HepG2 (cell line): ENCODE results near the gene MBIP. TPM values are rescaled to one million over a fixed set of nuclear protein-coding genes. Genes with fewer than 3 reads are reported as not detected.

Experiments
- DNMT3B ChIP-seq: conservative IDR thresholded peaks from 2 replicates; pipeline ENCODE4 v1.6.1; 2016; ENCODE audit warnings: missing biosample characterization, control low read depth
- ETV6 ChIP-seq: sonication (generic); formaldehyde crosslinking; conservative IDR thresholded peaks from 2 replicates; pipeline ENCODE4 v1.4.0; 2020; ENCODE audit warnings: missing genetic modification reagents
- GATAD1 ChIP-seq: IDR thresholded peaks from 2 replicates; pipeline ENCODE4 v1.6.1; 2016; ENCODE audit warnings: missing genetic modification reagents, missing compliant biosample characterization
- HCFC1 ChIP-seq: fragments of 150-350 bp; IDR thresholded peaks from 2 replicates; pipeline ENCODE4 v1.6.1; 2014; ENCODE audit warnings: low read depth, low read length
- IKZF4 ChIP-seq: sonication (generic); formaldehyde crosslinking; IDR thresholded peaks from 2 replicates; pipeline ENCODE4 v1.5.1; 2020; ENCODE audit warnings: borderline replicate concordance, mild to moderate bottlenecking, low read depth, missing genetic modification reagents; ENCODE audit errors: not compliant biosample characterization
- JDP2 ChIP-seq: sonication (generic); formaldehyde crosslinking; IDR thresholded peaks from 2 replicates; pipeline ENCODE4 v1.8.1; 2022; ENCODE audit warnings: missing genetic modification reagents, borderline replicate concordance
- KDM5B ChIP-seq: sonication (generic); formaldehyde crosslinking; IDR thresholded peaks from 2 replicates; pipeline ENCODE4 v1.4.0; 2020; ENCODE audit warnings: missing genetic modification reagents, mild to moderate bottlenecking, borderline replicate concordance
- KDM6A ChIP-seq: IDR thresholded peaks from 2 replicates; pipeline ENCODE4 v1.6.1; 2016; ENCODE audit warnings: low read depth
- KMT2B ChIP-seq: IDR thresholded peaks from 2 replicates; pipeline ENCODE4 v1.6.1; 2016; ENCODE audit warnings: missing genetic modification reagents, missing compliant biosample characterization
- MIER3 ChIP-seq: IDR thresholded peaks from 2 replicates; pipeline ENCODE4 v1.6.1; 2016; ENCODE audit warnings: missing compliant biosample characterization, borderline replicate concordance
- NR2F2 ChIP-seq: IDR thresholded peaks from 2 replicates; pipeline ENCODE4 v1.6.1; 2012; ENCODE audit warnings: low read depth, inconsistent platforms, borderline replicate concordance
- PRPF4 ChIP-seq: fragments of 200-400 bp; formaldehyde crosslinking; IDR thresholded peaks from 2 replicates; pipeline ENCODE4 v1.6.1; 2016; ENCODE audit warnings: low read length, low read depth; ENCODE audit not compliant: poor library complexity, severe bottlenecking
- SRF ChIP-seq: IDR thresholded peaks from 2 replicates; pipeline ENCODE4 v1.6.1; 2011; ENCODE audit warnings: mild to moderate bottlenecking, low read depth, low read length, moderate library complexity
- ZBTB33 ChIP-seq: sonication (generic); formaldehyde crosslinking; IDR thresholded peaks from 2 replicates; pipeline ENCODE4 v1.4.0; 2020; ENCODE audit warnings: missing genetic modification reagents
- ZFP36L2 ChIP-seq: sonication (generic); formaldehyde crosslinking; IDR thresholded peaks from 2 replicates; pipeline ENCODE4 v1.4.0; 2020; ENCODE audit warnings: missing genetic modification reagents
- ZKSCAN1 ChIP-seq: fragments of 150-350 bp; IDR thresholded peaks from 2 replicates; pipeline ENCODE4 v1.6.1; 2014; ENCODE audit warnings: low read length
- ZNF251 ChIP-seq: sonication (generic); formaldehyde crosslinking; IDR thresholded peaks from 2 replicates; pipeline ENCODE4 v1.9.0; 2021; ENCODE audit warnings: mild to moderate bottlenecking, missing genetic modification reagents
- ZNF329 ChIP-seq: sonication (generic); formaldehyde crosslinking; IDR thresholded peaks from 2 replicates; pipeline ENCODE4 v1.9.0; 2021; ENCODE audit warnings: low read depth, mild to moderate bottlenecking, missing genetic modification reagents
- ZNF7 ChIP-seq: IDR thresholded peaks from 2 replicates; pipeline ENCODE4 v1.6.1; 2016; ENCODE audit warnings: missing biosample characterization, missing genetic modification reagents
- polyA plus RNA-seq, 8 experiments: library from polyadenylated mRNA; depleted of rRNA in 3 of 8; stranded (reverse) in 7 of 8; unstranded in 1 of 8; fragments of >200 nt; fragmentation: Illumina TruSeq in 4 of 8; extraction: Trizol in 4 of 8; gene quantifications; 2 replicates each; pipeline versions ENCODE4 v1.2.1 to v1.2.3, GENCODE V29; 2011 to 2016; ENCODE audit warnings: low read depth in 4 of 8, missing spikeins in 1 of 8, mixed read lengths in 1 of 8; ENCODE audit not compliant: insufficient read depth in 1 of 8
- total RNA-seq, 5 experiments: library from RNA; depleted of rRNA; stranded (reverse); fragments of >200 nt; fragmentation: Illumina TruSeq; extraction: Trizol; gene quantifications; 2 replicates each; pipeline ENCODE4 v1.2.3, GENCODE V29; 2016; ENCODE audit warnings: low read depth in 1 of 5
- TF ChIP-seq, protein P1 (sequence below): sonication (generic); formaldehyde crosslinking; IDR thresholded peaks from 2 replicates; pipeline ENCODE4 v1.8.1; 2023; ENCODE audit warnings: mild to moderate bottlenecking, missing genetic modification reagents
- TF ChIP-seq, protein P2 (sequence below): sonication (generic); formaldehyde crosslinking; IDR thresholded peaks from 2 replicates; pipeline ENCODE4 v1.4.0; 2020; ENCODE audit warnings: mild to moderate bottlenecking, missing genetic modification reagents
- TF ChIP-seq, protein P3 (sequence below): sonication (generic); formaldehyde crosslinking; IDR thresholded peaks from 2 replicates; pipeline ENCODE4 v1.5.0; 2020; ENCODE audit warnings: missing genetic modification reagents, mild to moderate bottlenecking, borderline replicate concordance
- TF ChIP-seq, protein P4 (sequence below): sonication (generic); formaldehyde crosslinking; IDR thresholded peaks from 2 replicates; pipeline ENCODE4 v1.5.1; 2020; ENCODE audit warnings: mild to moderate bottlenecking, missing genetic modification reagents, moderate library complexity

The MBIP gene
- total and polyA plus RNA-seq, 2 of the 13 experiments (the other 11 are each of a cell fraction or from before 2014, with no cell fraction given) = 48.1 to 48.6 TPM

GRCh38 chr14:36320897-36321381 lies 502 bp upstream of the MBIP start (continued):
- TF ChIP-seq, protein P1, sequence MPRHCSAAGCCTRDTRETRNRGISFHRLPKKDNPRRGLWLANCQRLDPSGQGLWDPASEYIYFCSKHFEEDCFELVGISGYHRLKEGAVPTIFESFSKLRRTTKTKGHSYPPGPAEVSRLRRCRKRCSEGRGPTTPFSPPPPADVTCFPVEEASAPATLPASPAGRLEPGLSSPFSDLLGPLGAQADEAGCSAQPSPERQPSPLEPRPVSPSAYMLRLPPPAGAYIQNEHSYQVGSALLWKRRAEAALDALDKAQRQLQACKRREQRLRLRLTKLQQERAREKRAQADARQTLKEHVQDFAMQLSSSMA (CRISPR knock-in tag) = no peak
- no peak for TF ChIP-seq ZNF251 (CRISPR knock-in tag)
- TF ChIP-seq, protein P2, sequence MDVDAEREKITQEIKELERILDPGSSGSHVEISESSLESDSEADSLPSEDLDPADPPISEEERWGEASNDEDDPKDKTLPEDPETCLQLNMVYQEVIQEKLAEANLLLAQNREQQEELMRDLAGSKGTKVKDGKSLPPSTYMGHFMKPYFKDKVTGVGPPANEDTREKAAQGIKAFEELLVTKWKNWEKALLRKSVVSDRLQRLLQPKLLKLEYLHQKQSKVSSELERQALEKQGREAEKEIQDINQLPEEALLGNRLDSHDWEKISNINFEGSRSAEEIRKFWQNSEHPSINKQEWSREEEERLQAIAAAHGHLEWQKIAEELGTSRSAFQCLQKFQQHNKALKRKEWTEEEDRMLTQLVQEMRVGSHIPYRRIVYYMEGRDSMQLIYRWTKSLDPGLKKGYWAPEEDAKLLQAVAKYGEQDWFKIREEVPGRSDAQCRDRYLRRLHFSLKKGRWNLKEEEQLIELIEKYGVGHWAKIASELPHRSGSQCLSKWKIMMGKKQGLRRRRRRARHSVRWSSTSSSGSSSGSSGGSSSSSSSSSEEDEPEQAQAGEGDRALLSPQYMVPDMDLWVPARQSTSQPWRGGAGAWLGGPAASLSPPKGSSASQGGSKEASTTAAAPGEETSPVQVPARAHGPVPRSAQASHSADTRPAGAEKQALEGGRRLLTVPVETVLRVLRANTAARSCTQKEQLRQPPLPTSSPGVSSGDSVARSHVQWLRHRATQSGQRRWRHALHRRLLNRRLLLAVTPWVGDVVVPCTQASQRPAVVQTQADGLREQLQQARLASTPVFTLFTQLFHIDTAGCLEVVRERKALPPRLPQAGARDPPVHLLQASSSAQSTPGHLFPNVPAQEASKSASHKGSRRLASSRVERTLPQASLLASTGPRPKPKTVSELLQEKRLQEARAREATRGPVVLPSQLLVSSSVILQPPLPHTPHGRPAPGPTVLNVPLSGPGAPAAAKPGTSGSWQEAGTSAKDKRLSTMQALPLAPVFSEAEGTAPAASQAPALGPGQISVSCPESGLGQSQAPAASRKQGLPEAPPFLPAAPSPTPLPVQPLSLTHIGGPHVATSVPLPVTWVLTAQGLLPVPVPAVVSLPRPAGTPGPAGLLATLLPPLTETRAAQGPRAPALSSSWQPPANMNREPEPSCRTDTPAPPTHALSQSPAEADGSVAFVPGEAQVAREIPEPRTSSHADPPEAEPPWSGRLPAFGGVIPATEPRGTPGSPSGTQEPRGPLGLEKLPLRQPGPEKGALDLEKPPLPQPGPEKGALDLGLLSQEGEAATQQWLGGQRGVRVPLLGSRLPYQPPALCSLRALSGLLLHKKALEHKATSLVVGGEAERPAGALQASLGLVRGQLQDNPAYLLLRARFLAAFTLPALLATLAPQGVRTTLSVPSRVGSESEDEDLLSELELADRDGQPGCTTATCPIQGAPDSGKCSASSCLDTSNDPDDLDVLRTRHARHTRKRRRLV (CRISPR knock-in tag) = no peak
- no peak for TF ChIP-seq ZBTB33 (CRISPR knock-in tag)
- no peak for TF ChIP-seq JDP2
- TF ChIP-seq ZFP36L2 (CRISPR knock-in tag) = no peak
- no peak for TF ChIP-seq DNMT3B (CRISPR knock-in tag)
- TF ChIP-seq ETV6 (CRISPR knock-in tag) = no peak
- no peak for TF ChIP-seq ZNF329 (CRISPR knock-in tag)
- no peak for TF ChIP-seq ZKSCAN1
- TF ChIP-seq GATAD1 (CRISPR knock-in tag) = no peak
- no peak for TF ChIP-seq PRPF4
- no peak; the same call in 1 of the 2 replicates for TF ChIP-seq ZNF7 (CRISPR knock-in tag)
- TF ChIP-seq, protein P3, sequence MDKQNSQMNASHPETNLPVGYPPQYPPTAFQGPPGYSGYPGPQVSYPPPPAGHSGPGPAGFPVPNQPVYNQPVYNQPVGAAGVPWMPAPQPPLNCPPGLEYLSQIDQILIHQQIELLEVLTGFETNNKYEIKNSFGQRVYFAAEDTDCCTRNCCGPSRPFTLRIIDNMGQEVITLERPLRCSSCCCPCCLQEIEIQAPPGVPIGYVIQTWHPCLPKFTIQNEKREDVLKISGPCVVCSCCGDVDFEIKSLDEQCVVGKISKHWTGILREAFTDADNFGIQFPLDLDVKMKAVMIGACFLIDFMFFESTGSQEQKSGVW = no peak
- no peak for TF ChIP-seq NR2F2
- no peak for TF ChIP-seq KMT2B (CRISPR knock-in tag)
- no peak for TF ChIP-seq MIER3 (CRISPR knock-in tag)
- no peak for TF ChIP-seq KDM5B (CRISPR knock-in tag)
- no peak for TF ChIP-seq HCFC1
- TF ChIP-seq IKZF4 = no peak
- TF ChIP-seq, protein P4, sequence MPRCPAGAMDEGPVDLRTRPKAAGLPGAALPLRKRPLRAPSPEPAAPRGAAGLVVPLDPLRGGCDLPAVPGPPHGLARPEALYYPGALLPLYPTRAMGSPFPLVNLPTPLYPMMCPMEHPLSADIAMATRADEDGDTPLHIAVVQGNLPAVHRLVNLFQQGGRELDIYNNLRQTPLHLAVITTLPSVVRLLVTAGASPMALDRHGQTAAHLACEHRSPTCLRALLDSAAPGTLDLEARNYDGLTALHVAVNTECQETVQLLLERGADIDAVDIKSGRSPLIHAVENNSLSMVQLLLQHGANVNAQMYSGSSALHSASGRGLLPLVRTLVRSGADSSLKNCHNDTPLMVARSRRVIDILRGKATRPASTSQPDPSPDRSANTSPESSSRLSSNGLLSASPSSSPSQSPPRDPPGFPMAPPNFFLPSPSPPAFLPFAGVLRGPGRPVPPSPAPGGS (CRISPR knock-in tag) = no peak; the same call in none of the 2 replicates
- no peak for TF ChIP-seq KDM6A (CRISPR knock-in tag)
- TF ChIP-seq SRF = no peak
